ENCODE results near the gene PHACTR2.

Gene PHACTR2

DNA sequence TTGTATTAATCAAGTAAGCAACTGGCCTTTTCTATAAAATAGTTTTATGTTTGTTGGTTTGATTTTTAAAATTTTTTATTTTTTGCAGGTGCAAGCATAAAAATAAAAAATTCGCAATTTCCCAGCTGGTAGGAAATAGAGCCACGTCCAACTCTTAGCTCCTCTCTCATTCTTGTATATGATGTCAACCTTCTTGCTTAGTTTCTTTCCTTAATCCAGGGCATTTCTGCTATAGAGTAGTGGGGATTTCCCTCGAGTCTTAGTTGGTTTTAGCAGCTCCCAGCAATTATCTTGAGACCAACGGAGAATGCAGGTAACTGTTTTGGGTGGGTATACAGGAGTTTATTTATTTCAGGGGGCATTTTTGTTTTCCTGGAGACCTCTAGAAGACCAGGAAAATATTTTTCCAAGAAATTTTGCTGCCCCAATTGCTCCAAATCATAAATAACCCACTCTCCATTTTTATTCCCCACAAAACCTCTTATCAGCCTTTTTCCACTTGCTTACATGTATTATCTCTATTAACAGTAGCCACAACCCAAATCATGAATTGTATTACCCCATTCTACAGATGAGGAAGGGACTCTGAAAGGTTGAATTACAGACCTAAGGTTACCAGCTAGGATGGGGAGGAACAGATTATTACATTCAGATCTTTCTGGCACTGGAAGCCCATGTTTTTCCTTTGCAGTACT lies 18.4 kb downstream of the PHACTR2 start:
- Histone ChIP-seq H3K4me3 (no peak overlapping the region), H3K27ac (no peak overlapping the region)

GRCh38 chr6:143696664-143697000 lies 18.9 kb downstream of the PHACTR2 start:
- Histone ChIP-seq H3K27ac (peak overlapping the region in 1 of 21 experiments; percentile 22), H3K4me3 (no peak overlapping the region)

- peak overlapping the region in 1 of 21 experiments; percentile 22 for H3K27ac ChIP-seq
- no peak overlapping the region for H3K4me3 ChIP-seq
Measured at GRCh38 chr6:143697076-143697800, 19.5 kb downstream of the PHACTR2 start.

- Histone ChIP-seq H3K27ac (peak overlapping the region in 1 of 21 experiments; percentile 16), H3K4me3 (no peak overlapping the region)
Measured at GRCh38 chr6:143698329-143698728, 20.6 kb downstream of the PHACTR2 start.

- no peak overlapping the region for H3K4me3 ChIP-seq
- H3K27ac ChIP-seq, result peak overlapping the region in 1 of 21 experiments; percentile 16
Measured at GRCh38 chr6:143698759-143699429, 21.1 kb downstream of the PHACTR2 start.

- Histone ChIP-seq H3K27ac (peak overlapping the region in 1 of 21 experiments; percentile 37), H3K4me3 (no peak overlapping the region)
Measured at GRCh38 chr6:143699430-143699825, 21.7 kb downstream of the PHACTR2 start.

- H3K4me3 ChIP-seq, result no peak overlapping the region
- peak overlapping the region in 5 of 21 experiments; percentile 0 to 36 (median 4) for H3K27ac ChIP-seq
Measured at GRCh38 chr6:143700684-143701348, 23.1 kb downstream of the PHACTR2 start.

DNA sequence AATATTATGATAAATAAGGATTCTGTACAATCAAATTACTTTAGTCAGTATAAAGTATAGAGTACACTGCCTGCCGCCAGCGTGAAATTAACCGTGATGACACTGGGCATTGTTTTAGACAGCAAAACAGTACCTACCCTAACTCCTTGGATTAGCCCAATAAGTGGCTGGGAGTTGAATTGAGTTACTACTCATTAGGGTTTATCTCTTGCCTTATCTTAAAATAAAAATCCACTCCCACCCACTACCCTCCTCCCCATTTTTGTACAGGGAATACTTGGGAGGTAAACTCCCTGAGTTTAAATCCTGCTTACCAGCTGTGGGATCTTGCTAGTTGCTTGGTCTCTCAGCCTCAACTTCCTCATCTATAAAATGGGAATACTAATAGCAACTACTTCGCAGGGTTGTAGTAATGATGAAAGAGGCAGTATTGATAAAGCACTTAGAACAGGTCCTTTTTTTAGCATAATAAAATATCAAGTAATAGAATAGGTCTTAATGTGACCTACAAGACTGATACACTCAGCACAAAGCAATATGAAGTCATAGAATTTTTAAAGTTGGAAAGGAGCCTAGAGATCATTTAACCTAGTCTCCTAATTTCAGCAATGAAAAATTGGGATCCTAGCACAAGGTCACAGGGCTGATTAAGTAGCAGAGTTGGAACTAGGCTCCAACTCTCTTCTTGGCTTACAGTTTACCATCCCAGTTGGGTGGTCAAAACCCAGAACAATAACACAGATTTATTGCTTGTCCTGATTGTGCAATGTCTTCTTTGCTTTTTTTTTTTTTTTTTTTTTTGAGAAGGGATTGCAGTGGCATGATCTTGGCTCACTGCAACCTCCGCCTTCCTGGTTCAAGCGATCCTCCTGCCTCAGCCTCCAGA lies 23.8 kb downstream of the PHACTR2 start:
- no peak overlapping the region for H3K4me3 ChIP-seq

GRCh38 chr6:143705569-143705968 lies 27.8 kb downstream of the PHACTR2 start:
- Histone ChIP-seq H3K27ac (no peak overlapping the region), H3K4me3 (no peak overlapping the region)

More for the DNA sequence above, 23.8 kb downstream of the PHACTR2 start:
- H3K27ac ChIP-seq, result peak overlapping the region in 3 of 21 experiments; percentile 0 to 42 (median 10)

DNA sequence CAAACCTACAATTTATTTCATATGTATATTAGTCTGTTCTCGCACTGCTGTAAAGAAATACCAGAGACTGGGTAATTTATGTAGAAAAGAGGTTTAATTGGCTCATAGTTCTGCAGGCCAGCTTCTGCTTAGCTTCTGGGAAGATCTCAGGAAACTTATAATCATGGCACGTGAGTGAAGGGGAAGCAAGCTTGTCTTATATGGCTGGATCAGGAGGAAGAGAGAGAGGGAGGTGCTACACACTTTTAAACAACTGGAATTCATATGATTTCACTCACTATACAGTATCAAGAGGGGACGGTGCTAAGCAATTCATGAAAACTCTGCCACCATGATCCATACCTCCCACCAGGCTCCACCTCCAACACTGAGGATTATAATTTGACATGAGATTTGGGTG lies 29.9 kb downstream of the PHACTR2 start:
- Histone ChIP-seq H3K4me3 (no peak overlapping the region), H3K27ac (peak overlapping the region in 1 of 21 experiments; percentile 2)

DNA sequence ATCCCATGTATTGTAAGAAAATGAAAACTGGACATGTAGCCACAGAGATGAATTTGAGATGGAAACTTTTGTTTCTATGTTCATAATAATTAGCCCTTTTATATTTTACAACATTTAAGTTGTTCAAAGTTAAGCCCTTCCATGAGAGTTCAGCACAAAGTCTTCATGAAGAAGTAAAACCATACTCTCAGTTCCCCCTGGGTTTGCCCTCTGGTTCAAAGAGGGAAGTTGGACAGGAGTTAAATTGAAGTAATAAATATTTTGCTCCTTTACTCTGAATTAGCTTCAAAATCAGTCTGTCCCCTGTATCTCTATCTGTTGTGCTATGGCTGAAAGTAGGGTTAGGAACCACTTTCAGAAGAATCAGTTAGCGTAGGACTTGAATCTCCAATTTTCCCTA lies 31.1 kb downstream of the PHACTR2 start:
- Histone ChIP-seq H3K4me3 (no peak overlapping the region), H3K27ac (peak overlapping the region in 2 of 21 experiments; percentile 2 to 3)

- Histone ChIP-seq H3K27ac (no peak overlapping the region), H3K4me3 (no peak overlapping the region)
Measured at GRCh38 chr6:143711714-143712113, 33.9 kb downstream of the PHACTR2 start.

- Histone ChIP-seq H3K4me3 (no peak overlapping the region), H3K27ac (peak overlapping the region in 1 of 21 experiments; percentile 1)
Measured at GRCh38 chr6:143718472-143718871, 40.7 kb downstream of the PHACTR2 start.

DNA sequence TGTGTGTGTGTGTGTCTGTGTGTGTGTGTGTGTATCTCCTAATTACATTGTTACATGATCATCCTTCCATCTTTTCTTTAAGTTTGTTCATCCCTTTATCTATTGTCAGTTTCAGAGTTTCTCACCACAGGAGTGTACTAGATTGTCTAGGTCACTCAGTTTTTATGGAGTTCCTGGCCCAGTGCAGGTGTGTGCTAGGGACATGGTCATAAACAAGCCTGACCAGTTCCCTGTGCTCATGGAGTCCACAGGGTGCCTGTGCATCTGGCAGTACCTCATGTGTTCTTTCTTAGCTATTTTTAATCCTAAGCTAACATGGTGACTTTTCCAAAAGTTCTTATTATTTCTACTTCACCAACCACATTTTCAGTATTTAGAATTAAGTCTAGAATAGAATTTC lies 43.9 kb downstream of the PHACTR2 start:
- Histone ChIP-seq H3K27ac (no peak overlapping the region), H3K4me3 (no peak overlapping the region)

GRCh38 chr6:143724876-143725275 lies 47.1 kb downstream of the PHACTR2 start:
- Histone ChIP-seq H3K4me3 (no peak overlapping the region), H3K27ac (no peak overlapping the region)

GRCh38 chr6:143726015-143726647 lies 48.4 kb downstream of the PHACTR2 start:
- H3K27ac ChIP-seq, result no peak overlapping the region
- H3K4me3 ChIP-seq, result no peak overlapping the region

DNA sequence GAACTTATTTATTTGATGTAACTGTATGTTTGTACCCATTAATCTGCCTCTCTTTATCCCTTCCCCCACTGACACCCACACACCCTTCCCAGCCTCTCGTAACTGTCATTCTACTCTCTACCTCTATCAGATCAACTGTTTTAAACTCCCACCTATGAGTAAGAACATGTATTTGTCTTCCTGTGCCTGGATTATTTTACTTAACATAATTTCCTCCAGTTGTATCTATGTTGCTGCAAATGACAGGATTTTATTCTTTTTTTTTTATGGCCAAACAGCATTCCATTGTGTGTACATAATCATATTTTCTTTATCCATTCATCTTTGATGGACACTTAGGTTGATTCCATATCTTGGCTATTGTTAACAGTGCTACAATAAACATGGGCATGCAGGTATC lies 49.3 kb downstream of the PHACTR2 start:
- no peak overlapping the region for H3K27ac ChIP-seq
- no peak overlapping the region for H3K4me3 ChIP-seq

GRCh38 chr6:143731789-143732188 lies 54.0 kb downstream of the PHACTR2 start:
- H3K27ac ChIP-seq, result no peak overlapping the region
- no peak overlapping the region for H3K4me3 ChIP-seq

DNA sequence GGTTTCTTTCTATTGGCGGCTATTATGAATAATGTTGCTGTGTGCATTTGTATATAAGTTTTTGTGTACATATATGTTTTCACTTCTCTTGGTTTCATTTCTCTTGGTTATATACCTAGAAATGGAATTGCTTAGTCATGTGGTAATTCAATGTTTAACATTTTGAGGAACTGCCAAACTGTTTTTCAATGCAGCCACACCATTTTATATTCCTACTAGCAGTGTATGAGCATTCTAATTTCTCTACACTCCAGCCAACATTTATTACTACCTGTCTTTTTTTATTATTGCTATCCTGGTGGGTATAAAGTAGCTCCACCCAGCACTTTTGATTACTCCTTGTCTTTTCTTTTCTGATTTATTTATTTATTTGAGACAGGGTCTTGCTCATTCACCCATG lies 54.8 kb downstream of the PHACTR2 start:
- H3K27ac ChIP-seq, result no peak overlapping the region
- H3K4me3 ChIP-seq, result no peak overlapping the region

Data from skin epidermis (tissue), 12 donors.